Neural progenitor cell (in vitro differentiated cells): ENCODE data around the gene PROM2. TPM values are rescaled to one million over a fixed set of nuclear protein-coding genes. Genes with fewer than 3 reads are reported as not detected.

Source experiments
- DNase-seq: peaks from one replicate; pipeline ENCODE4 v3.0.0-alpha.2; 2016; ENCODE audit warnings: low spot score
- H2AFZ ChIP-seq: fragments of 200-600 bp; sonication (generic); replicated peaks from 2 replicates; pipeline ENCODE4 v1.6.1; 2016; ENCODE audit warnings: antibody characterized with exemption
- H3F3A ChIP-seq: fragments of 200-600 bp; sonication (generic); 2 replicates; pipeline ENCODE4 v1.6.1; 2016; ENCODE audit warnings: antibody characterized with exemption, low read depth
- H3K27ac ChIP-seq: fragments of 200-600 bp; sonication (generic); 2 replicates; pipeline ENCODE4 v1.5.1; 2016; ENCODE audit warnings: mild to moderate bottlenecking
- H3K27me3 ChIP-seq: fragments of 200-600 bp; sonication (generic); 2 replicates; pipeline ENCODE4 v1.6.1; 2016; ENCODE audit warnings: mild to moderate bottlenecking, moderate library complexity
- H3K36me3 ChIP-seq: fragments of 200-600 bp; sonication (generic); 2 replicates; pipeline ENCODE4 v1.5.1; 2016
- H3K4me1 ChIP-seq: fragments of 200-600 bp; sonication (generic); 2 replicates; pipeline ENCODE4 v1.6.1; 2016; ENCODE audit warnings: mixed run types
- H3K4me2 ChIP-seq: fragments of 200-600 bp; sonication (generic); 2 replicates; pipeline ENCODE4 v1.6.1; 2016
- H3K4me3 ChIP-seq: fragments of 200-600 bp; sonication (generic); 2 replicates; pipeline ENCODE4 v1.5.1; 2016
- H3K79me2 ChIP-seq: fragments of 200-600 bp; sonication (generic); 2 replicates; pipeline ENCODE4 v1.6.1; 2016; ENCODE audit warnings: low read depth
- H3K9ac ChIP-seq: fragments of 200-600 bp; sonication (generic); 2 replicates; pipeline ENCODE4 v1.6.1; 2016
- H3K9me3 ChIP-seq: fragments of 200-600 bp; sonication (generic); 2 replicates; pipeline ENCODE4 v1.5.1; 2016; ENCODE audit warnings: low read depth
- H4K20me1 ChIP-seq: fragments of 200-600 bp; sonication (generic); 2 replicates; pipeline ENCODE4 v1.6.1; 2016; ENCODE audit warnings: low read depth
- H3K27ac Mint-ChIP-seq: 3 replicates; pipeline ENCODE4 v1.8.0; 2021; ENCODE audit warnings: mixed read lengths
- H3K27me3 Mint-ChIP-seq: 2 replicates; pipeline ENCODE4 v1.8.0; 2022; ENCODE audit warnings: low read depth, mild to moderate bottlenecking, inconsistent platforms, moderate library complexity, mixed read lengths; ENCODE audit not compliant: insufficient read depth
- H3K36me3 Mint-ChIP-seq: 3 replicates; pipeline ENCODE4 v1.8.0; 2021; ENCODE audit warnings: mixed read lengths
- H3K4me1 Mint-ChIP-seq: 3 replicates; pipeline ENCODE4 v1.8.0; 2021; ENCODE audit warnings: mixed read lengths
- H3K4me3 Mint-ChIP-seq: 3 replicates; pipeline ENCODE4 v1.8.0; 2021; ENCODE audit warnings: mild to moderate bottlenecking, moderate library complexity, mixed read lengths
- H3K9me3 Mint-ChIP-seq: 3 replicates; pipeline ENCODE4 v1.8.0; 2020; ENCODE audit warnings: mixed read lengths
- CTCF ChIP-seq: fragments of 200-600 bp; sonication (generic); IDR thresholded peaks from 2 replicates; pipeline ENCODE4 v1.5.1; 2017; ENCODE audit warnings: antibody characterized with exemption, mild to moderate bottlenecking
- EZH2 ChIP-seq: fragments of 200-600 bp; sonication (generic); IDR thresholded peaks from 2 replicates; pipeline ENCODE4 v1.6.1; 2017; ENCODE audit warnings: antibody characterized with exemption, mild to moderate bottlenecking, moderate library complexity
- EZH2phosphoT487 ChIP-seq: fragments of 200-600 bp; sonication (generic); IDR thresholded peaks from 2 replicates; pipeline ENCODE4 v1.6.1; 2017; ENCODE audit warnings: antibody characterized with exemption
- total RNA-seq: library from RNA; depleted of rRNA; stranded (reverse); fragments of >200 nt; gene quantifications from 2 replicates; pipeline ENCODE4 v1.2.3, GENCODE V29; 2015; ENCODE audit warnings: low replicate concordance

The PROM2 gene
- total RNA-seq, 1 donor from 2014 or later, result 0.95 TPM

DNA sequence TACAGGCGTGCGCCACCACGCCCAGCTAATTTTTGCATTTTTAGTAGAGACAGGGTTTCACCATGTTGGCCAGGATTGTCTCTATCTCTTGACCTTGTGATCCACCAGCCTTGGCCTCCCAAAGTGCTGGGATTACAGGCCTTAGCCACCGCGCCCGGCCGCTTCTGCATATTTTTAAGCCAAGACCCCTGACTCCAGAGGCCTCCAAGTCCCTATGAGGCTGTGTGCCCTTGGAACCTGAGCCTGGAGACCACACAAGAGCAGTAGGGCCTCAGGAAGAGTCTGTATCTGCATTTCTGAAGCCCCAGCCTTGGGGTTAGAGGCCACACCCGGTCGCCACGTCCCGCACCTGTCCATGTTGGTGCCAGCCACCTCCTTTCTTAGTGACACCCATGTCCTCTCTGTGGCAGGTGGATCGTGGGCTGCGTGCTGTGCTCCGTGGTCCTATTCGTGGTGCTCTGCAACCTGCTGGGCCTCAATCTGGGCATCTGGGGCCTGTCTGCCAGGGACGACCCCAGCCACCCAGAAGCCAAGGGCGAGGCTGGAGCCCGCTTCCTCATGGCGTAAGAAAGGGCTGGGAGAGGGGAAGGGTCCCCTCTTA is 5.3 kb downstream of the PROM2 start:
- no peak overlapping the region for H3K27ac ChIP-seq
- H3K9ac ChIP-seq, result no peak overlapping the region
- H2AFZ ChIP-seq, result no peak overlapping the region
- no peaks in the 10 kb centered on the region for H3K79me2 ChIP-seq
- H3K36me3 Mint-ChIP-seq, result no peaks in the 10 kb centered on the region
- TF ChIP-seq CTCF (no peak), EZH2phosphoT487 (no peak), EZH2 (no peak)
- no peaks in the 10 kb centered on the region for H3K27me3 ChIP-seq
- H3K27me3 Mint-ChIP-seq, result peaks cover 8% of the 10 kb centered on the region
- H3K4me1 ChIP-seq, result no peaks in the 10 kb centered on the region
- no peak overlapping the region for H3K4me2 ChIP-seq
- no peak overlapping the region for H3K27ac Mint-ChIP-seq
- H3K4me3 Mint-ChIP-seq, result no peak overlapping the region
- no peaks in the 10 kb centered on the region for H3K36me3 ChIP-seq
- no peak for DNase-seq
- H3K9me3 Mint-ChIP-seq, result peaks cover 2% of the 10 kb centered on the region
- no peaks in the 10 kb centered on the region for H3K9me3 ChIP-seq
- H3K4me3 ChIP-seq, result no peak overlapping the region
- no peaks in the 10 kb centered on the region for H3F3A ChIP-seq
- no peaks in the 10 kb centered on the region for H4K20me1 ChIP-seq
- peaks cover 2% of the 10 kb centered on the region for H3K4me1 Mint-ChIP-seq

GRCh38 chr2:95281071-95281470 is 6.8 kb downstream of the PROM2 start:
- Histone ChIP-seq H3K9me3 (no peaks in the 10 kb centered on the region), H3K36me3 (no peaks in the 10 kb centered on the region), H3F3A (no peaks in the 10 kb centered on the region), H3K4me3 (no peak overlapping the region), H2AFZ (no peak overlapping the region), H3K79me2 (no peaks in the 10 kb centered on the region), H3K4me2 (no peak overlapping the region), H3K9ac (no peak overlapping the region), H3K27ac (no peak overlapping the region), H3K4me1 (no peaks in the 10 kb centered on the region), H4K20me1 (no peaks in the 10 kb centered on the region), H3K27me3 (no peaks in the 10 kb centered on the region)
- Mint-ChIP-seq H3K4me3 (no peak overlapping the region), H3K4me1 (peaks cover 2% of the 10 kb centered on the region), H3K27ac (no peak overlapping the region), H3K27me3 (peaks cover 7% of the 10 kb centered on the region), H3K9me3 (peaks cover 2% of the 10 kb centered on the region), H3K36me3 (no peaks in the 10 kb centered on the region)
- TF ChIP-seq CTCF (no peak), EZH2phosphoT487 (no peak), EZH2 (no peak)
- DNase-seq, result no peak

DNA sequence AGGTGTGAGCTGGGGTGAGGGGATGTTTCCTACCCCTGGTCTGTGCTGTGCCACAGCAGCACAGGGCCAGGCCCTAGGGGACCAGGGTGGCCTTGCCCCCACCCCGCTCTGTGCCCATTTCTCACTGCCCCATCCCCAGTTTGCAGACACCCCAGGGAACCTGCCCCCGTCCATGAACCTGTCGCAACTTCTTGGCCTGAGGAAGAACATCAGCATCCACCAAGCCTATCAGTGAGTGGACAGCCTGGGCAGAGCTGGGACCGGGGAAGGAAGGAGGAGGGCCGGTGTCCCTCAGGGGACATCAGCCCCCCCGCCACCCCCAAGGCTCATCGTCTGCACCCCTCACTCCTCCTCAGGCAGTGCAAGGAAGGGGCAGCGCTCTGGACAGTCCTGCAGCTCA is 7.5 kb downstream of the PROM2 start:
- no peak for DNase-seq
- Mint-ChIP-seq H3K27ac (no peak overlapping the region), H3K27me3 (peaks cover 5% of the 10 kb centered on the region), H3K4me3 (no peak overlapping the region), H3K4me1 (peaks cover 2% of the 10 kb centered on the region), H3K36me3 (no peaks in the 10 kb centered on the region), H3K9me3 (peaks cover 2% of the 10 kb centered on the region)
- Histone ChIP-seq H3K4me2 (no peak overlapping the region), H3K27ac (no peak overlapping the region), H3K27me3 (no peaks in the 10 kb centered on the region), H3F3A (no peaks in the 10 kb centered on the region), H3K9ac (no peak overlapping the region), H3K4me3 (no peak overlapping the region), H3K36me3 (no peaks in the 10 kb centered on the region), H3K79me2 (no peaks in the 10 kb centered on the region), H3K9me3 (no peaks in the 10 kb centered on the region), H4K20me1 (no peaks in the 10 kb centered on the region), H2AFZ (no peak overlapping the region), H3K4me1 (no peaks in the 10 kb centered on the region)
- TF ChIP-seq EZH2phosphoT487, result no peak

DNA sequence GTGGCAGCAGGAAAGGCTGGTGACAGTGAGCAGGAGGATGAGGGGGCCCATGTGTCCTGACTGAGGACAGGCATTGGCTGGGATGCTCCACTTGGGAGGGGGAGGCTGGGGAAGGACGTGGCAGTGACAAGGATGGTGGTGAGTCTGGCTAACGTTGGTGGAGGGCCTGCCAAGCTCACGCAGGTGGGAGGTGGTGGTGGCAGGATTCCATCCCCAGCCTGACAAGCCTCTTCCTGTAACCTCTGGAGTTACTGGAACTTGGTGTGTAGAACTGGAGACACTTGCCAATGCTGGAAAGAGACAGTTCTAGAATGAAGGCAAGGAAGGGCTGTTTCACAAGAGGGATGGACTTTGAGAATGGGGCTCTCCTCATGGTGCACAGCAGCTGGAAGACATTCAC is 8.2 kb downstream of the PROM2 start:
- no peak for DNase-seq
- no peaks in the 10 kb centered on the region for H3F3A ChIP-seq
- H3K4me1 ChIP-seq, result no peaks in the 10 kb centered on the region
- no peaks in the 10 kb centered on the region for H3K27me3 ChIP-seq
- Mint-ChIP-seq H3K4me3 (no peak overlapping the region), H3K27ac (no peak overlapping the region), H3K4me1 (peaks cover 2% of the 10 kb centered on the region), H3K27me3 (peaks cover 5% of the 10 kb centered on the region), H3K36me3 (no peaks in the 10 kb centered on the region), H3K9me3 (peaks cover 2% of the 10 kb centered on the region)
- TF ChIP-seq EZH2phosphoT487 (no peak), CTCF (no peak), EZH2 (no peak)
- H3K4me3 ChIP-seq, result no peak overlapping the region
- no peak overlapping the region for H3K9ac ChIP-seq
- H2AFZ ChIP-seq, result no peak overlapping the region
- no peaks in the 10 kb centered on the region for H3K9me3 ChIP-seq
- H4K20me1 ChIP-seq, result no peaks in the 10 kb centered on the region
- H3K27ac ChIP-seq, result no peak overlapping the region
- no peak overlapping the region for H3K4me2 ChIP-seq
- H3K79me2 ChIP-seq, result no peaks in the 10 kb centered on the region
- H3K36me3 ChIP-seq, result no peaks in the 10 kb centered on the region
